ENCODE results near the gene CD27.
"Not testable (repeated sequence)": the region's sequence is repeated elsewhere in the genome, so short reads cannot be mapped to it uniquely, and the experiment has no call there.

CD27 gene

GRCh38 chr12:6444704-6445688, at the start of gene CD27:
TSS of gene CD27 (plus strand) at chr12:6444955. CDS start at chr12:6445096, 141 bp downstream.
- no peak for DNase-seq

- DNase-seq, result no peak
Observed at GRCh38 chr12:6396031-6396430, 48.7 kb upstream of the CD27 start.

GRCh38 chr12:6399884-6400644, 44.7 kb upstream of the CD27 start:
- no peak for DNase-seq

- DNase-seq, result no peak
Observed at GRCh38 chr12:6404390-6404789, 40.4 kb upstream of the CD27 start.

GRCh38 chr12:6405963-6406362, 38.8 kb upstream of the CD27 start:
- no peak for DNase-seq

- DNase-seq, result peak in 1 of 3 donors; percentile 8
Observed at GRCh38 chr12:6407236-6407954, 37.4 kb upstream of the CD27 start.

- peak; percentile 75 to 87 (median 83) for DNase-seq
Observed at GRCh38 chr12:6416596-6416995, 28.2 kb upstream of the CD27 start.

- DNase-seq, result no peak
Observed at GRCh38 chr12:6418796-6419195, 26.0 kb upstream of the CD27 start.

- no peak for DNase-seq
Observed at GRCh38 chr12:6420364-6420763, 24.4 kb upstream of the CD27 start.

GRCh38 chr12:6423267-6424007, 21.3 kb upstream of the CD27 start:
- peak; percentile 94 to 98 (median 97) for DNase-seq

GRCh38 chr12:6424008-6424347, 20.8 kb upstream of the CD27 start:
- DNase-seq, result no peak

GRCh38 chr12:6424866-6425265, 19.9 kb upstream of the CD27 start:
- DNase-seq, result no peak

GRCh38 chr12:6425590-6426531, 18.9 kb upstream of the CD27 start:
- peak; percentile 64 to 87 (median 81) for DNase-seq

GRCh38 chr12:6426882-6427671, 17.7 kb upstream of the CD27 start:
- DNase-seq, result peak; percentile 76 to 90 (median 89)

GRCh38 chr12:6427796-6428195, 17.0 kb upstream of the CD27 start:
- not testable (repeated sequence) for DNase-seq

- no peak for DNase-seq
Observed at GRCh38 chr12:6428326-6428725, 16.4 kb upstream of the CD27 start.

- peak; percentile 81 to 89 (median 81) for DNase-seq
Observed at GRCh38 chr12:6430124-6430989, 14.4 kb upstream of the CD27 start.

- DNase-seq, result no peak
Observed at GRCh38 chr12:6432991-6433390, 11.8 kb upstream of the CD27 start.
